GM18868 (cell line): Measurements from ENCODE around the gene CDC73.
"Not testable (repeated sequence)": the region's sequence is repeated elsewhere in the genome, so short reads cannot be mapped to it uniquely, and the experiment has no call there.

Experiments used
- ATAC-seq: cut with Tn5 transposase; IDR thresholded peaks from one replicate; pipeline ENCODE4 v1.9.1; 2021; ENCODE audit warnings: mild to moderate bottlenecking, moderate library complexity; ENCODE audit not compliant: unreplicated experiment

The CDC73 gene

DNA sequence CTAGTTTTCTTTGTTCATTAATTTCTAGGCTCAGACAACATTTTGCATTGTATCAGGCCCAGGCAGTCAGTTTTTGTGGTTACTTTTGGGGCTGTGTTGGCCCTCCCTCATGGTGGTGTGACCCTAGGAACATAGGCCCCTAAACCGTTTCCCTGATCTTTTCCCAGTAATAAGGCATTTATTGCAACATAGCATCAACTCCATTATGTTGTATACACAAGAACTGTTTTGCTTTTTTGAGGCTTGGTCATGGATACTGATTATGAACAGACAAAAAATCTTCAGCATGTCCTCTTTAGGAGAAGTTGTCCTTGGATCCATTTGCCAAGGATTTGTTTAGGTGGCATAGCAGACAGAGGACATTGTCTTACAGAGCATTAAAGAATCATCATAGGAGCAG, 54.3 kb downstream of the CDC73 start:
- ATAC-seq: no peak

DNA sequence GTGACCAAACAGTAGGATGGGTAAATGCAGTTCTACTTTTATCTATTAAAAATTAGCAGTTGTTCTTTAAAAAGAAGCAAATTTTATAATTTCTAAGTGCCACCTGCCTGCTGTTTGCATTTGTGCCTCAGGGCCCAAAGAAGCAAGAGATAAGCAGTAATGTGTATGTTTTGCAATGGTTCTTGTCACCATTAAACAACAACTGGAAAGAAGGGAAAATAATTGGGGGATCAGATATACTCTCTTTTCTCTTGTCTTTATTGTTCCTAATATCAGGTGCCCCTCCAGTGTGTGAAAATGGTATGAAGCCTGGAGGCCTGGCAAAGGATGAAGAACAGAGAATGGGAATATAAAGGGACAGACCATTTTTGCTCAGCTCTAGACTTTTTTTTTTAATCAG, 55.0 kb downstream of the CDC73 start:
- ATAC-seq: no peak

DNA sequence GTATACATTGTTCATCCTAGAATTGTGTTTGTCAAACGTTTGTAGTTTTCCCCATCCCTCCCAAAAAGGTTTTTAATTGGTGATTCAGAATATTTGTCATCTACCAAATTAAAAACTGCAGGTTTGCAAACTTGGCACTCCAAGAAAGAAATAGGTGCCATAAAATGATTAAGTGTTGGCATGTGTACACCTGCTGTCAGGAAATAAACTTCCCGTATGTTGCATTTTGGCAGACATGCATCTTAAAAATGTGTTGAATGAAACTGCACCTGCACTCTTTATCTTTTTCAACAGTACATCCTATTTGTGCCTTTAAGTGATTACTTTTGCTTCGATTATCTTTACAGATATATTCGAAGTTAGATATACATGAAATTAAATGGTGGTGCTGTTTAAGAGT, 57.3 kb downstream of the CDC73 start:
- no peak for ATAC-seq

DNA sequence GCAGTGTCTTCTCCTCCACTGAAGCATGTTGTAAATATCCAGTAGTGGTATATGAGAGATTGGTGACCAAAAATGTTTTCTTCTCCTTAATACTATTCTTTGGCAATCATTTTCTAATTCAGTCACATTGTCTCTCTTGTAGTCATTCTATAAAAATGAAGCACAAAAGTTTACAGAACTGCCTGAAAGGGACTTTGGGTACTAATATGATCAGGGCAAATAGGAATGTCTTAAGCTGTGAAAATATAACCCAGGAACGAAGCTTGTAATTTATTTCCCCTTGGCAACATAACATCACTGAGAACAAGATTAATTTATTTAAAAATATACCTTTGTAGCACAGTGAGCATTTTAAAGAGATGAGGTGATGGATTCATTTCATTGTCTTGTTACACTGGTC, 59.7 kb downstream of the CDC73 start:
- no peak for ATAC-seq

DNA sequence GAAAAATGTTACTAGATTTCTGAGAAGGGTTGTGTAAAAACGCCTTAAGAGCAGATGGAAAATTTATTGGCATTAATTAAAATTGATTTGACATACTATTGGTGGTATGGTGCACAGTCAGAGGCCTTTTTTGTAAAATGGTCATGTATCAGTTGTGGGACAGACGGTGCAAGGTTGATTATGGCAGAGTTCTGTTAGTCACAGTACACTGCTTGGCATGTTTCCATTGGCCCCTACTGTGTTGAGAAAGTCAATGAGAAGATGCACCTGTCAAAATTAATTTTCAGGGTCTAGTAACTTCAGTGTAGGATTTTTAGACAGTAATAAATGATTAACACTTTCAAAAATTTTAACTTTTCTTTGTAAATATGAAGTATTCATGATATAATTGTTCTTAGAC, 60.2 kb downstream of the CDC73 start:
- ATAC-seq: no peak

DNA sequence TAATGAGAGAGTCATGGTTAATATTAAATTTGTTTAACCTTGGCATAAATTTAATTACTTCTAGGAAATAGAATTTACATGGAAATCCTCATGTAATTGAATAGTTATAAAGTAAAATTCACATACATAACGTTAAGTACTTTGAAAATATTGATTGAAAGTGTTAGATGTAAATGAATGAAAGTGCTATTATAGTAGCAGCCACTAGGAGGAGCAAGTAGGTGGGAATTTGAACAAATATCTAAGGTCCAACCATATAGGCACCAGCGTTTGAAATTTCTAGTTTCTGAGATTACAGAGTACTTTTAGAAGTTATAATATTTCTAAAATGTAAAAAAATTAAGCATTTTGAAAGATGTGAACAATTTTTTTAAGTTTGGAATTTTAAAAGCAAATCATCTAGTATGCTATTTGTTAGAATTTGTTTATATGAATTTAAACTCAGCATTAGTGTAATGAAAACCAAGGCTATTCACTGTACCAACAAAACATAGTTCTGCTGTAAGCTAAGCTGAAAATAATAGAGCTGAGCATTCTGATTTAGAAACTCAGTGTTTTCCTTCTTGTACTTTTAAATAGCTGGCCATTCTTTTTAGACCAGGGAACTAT, 61.3 kb downstream of the CDC73 start:
- ATAC-seq: peak; percentile 71

GRCh38 chr1:193184776-193185175, 62.9 kb downstream of the CDC73 start:
- ATAC-seq: no peak

DNA sequence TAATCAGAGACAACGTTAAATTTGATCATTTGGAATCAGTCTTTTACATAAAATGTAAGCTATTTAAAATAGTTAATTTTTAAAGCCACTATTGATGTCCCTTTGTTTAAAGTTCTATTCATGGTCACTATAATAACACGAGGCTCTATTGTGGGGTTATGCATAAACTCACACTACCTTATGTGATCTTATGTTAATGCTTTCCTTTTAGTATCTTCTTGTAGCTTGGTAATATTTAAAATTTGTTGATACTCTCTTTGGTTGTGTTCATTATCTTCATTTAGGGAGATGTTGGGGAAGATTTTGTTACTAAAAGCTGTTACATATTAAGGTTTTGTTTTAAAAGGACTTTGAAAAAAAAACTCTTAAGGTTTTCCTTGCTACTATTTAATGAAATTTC, 63.4 kb downstream of the CDC73 start:
- no peak for ATAC-seq

GRCh38 chr1:193185901-193186731, 64.3 kb downstream of the CDC73 start, which contains the start of gene B3GALT2:
B3GALT2 (minus strand) TSS chr1:193186613; CDS start chr1:193181562, 5,051 bp downstream.
- ATAC-seq: peak; percentile 45

DNA sequence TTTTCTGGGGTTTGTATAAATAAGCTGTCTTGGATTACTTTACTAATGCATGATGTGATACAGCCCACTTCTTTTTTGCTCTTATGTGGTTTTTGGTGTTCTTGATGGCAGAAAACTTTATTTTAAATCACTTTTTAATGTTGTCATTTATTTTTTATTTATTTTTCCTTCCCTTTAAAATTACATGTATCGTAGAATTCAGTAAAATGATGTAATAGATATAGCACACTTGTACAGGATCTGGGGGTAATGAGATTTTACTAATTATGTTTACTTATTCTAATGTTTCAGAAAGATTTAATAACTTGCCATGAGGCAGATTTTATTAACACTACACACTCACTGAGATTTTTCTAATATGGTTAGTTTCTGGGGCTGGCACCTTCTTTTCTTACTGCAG, 65.3 kb downstream of the CDC73 start:
- ATAC-seq: no peak

DNA sequence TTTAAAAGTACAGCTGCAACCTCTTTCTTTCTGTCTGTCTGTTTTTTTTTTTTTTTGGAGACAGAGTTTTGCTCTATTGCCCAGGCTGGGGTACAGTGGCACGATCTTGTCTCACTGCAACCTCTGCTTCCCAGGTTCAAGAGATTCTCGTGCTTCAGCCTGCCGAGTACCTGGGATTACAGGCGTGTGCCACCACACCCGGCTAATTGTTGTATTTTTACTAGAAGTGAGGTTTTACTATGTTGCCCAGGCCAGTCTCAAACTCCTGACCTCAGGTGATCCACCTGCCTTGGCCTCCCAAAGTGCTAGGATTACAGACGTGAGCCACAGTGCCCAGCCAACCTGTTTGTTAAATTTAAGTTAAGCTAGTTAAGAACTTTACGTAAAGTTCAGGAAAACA, 67.1 kb downstream of the CDC73 start:
- ATAC-seq: not testable (repeated sequence)

DNA sequence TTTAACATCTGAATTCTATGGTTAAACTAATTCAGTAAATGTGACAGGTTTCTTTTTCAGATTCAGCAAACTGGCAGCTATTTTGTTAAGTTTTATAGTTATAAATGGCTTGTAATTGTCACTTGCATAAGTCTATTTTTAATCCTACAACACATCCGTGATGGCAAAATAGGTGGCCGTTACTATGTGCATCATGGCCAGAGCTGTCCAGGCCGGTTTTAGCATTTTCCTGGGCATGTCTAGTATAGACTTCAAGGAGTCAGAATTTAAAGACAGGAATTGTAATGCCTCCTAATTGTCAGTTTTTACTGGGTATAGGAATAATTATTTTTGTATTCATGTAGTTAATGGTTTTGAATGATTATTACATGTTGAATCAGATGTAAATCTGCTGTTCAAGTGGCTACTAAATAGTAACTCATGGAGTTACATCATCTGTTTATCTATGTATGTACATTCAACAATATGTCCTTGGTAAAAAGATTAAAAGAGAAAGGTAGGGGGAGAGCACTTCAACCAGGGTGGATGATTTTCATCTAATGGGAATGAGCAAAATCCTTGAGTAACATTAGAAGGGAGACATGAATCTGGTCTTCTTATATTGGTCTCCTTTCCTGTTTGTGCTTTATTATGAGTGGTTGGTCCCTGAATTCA, 67.7 kb downstream of the CDC73 start:
- ATAC-seq: no peak

DNA sequence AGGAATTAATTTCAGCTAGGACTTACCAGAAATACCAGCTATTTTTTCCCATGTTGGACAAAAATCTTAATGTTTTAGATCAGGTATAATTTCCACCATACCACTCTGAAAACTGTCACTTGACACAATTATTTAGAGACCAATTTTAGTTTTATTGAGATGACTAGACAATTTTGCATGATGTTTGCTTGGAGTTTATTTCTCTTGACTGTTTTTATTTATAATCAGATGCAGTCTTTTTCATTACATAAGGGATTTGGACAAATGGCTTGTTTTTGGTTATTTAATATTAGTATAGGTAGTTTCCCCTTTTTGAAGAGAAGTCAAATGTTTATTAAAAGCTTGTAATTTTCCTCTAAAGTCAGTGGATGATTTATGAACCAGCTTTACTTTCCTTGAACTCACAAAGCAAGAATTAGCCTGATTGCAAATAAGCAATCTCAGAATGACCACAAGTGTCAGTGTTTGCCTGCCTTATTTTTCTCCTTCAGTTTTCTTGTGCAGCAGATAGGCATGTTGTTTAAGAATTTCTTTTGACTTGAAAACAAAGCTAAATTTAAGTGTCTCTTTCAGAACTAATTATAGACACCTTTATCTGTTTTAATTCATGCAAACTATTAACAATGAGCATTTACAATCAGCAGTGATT, 68.4 kb downstream of the CDC73 start:
- no peak for ATAC-seq

DNA sequence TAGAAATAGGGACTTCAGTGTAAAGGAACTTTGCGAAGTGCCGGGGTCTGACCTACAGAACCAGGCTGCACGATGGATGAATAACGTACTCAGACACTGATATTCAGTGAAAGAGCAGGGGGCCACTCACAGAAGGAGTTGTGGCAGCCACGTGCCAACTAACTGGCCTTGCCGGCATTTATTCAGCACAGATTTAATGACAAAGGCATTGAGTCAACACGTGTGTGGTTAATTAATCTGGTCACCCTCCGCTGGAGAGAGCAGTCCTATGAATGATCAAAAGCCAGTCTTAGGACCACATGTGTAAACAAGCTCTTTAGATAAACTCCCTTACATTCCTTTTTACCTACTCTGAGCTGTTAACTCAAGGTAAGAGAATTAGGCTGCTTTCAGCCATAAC, 70.8 kb downstream of the CDC73 start:
- no peak for ATAC-seq

GRCh38 chr1:193199940-193200339, 78.1 kb downstream of the CDC73 start:
- ATAC-seq: no peak

- ATAC-seq: no peak
Observed at GRCh38 chr1:193201021-193201420, 79.2 kb downstream of the CDC73 start.

GRCh38 chr1:193210996-193211395, 89.2 kb downstream of the CDC73 start:
- no peak for ATAC-seq

- peak; percentile 86 for ATAC-seq
Observed at GRCh38 chr1:193211539-193211938, 89.7 kb downstream of the CDC73 start.

DNA sequence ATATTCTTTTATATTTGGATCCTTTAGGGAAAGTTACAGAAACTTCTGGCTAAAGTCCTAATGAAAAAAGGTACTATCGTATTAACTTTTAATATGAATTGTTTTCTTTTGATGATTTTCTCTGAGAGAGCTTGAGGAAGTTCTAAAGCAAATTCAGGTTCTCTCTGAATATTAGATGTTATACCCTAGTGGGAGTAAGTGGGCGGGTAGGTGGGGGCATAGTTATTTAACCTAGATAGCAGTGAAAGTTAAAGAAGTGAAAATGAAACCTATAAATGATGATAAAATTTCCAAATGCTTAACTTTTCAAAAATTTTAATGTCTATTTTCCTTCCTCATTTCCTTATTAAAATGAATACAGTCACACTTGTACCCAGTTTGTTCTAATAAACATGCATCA, 90.8 kb downstream of the CDC73 start:
- ATAC-seq: no peak

DNA sequence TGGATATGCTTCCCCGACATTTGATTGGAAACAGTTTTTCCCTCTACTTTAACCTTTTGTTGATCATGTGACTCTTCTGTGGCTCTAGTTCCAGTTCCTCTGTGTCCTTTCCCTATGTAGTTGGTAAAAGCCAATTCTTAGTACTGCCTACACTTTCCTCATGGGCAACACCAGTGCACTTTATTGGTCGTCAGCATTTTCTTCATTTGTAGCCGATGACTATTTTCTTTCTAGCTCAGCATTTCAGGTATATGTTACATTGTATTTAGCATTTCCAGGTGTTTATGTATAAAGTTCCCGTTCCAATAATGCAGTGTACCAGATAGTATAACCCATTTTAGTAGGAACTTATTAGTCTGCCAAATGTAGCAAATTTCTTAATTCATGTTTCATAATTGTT, 92.2 kb downstream of the CDC73 start:
- ATAC-seq: no peak

DNA sequence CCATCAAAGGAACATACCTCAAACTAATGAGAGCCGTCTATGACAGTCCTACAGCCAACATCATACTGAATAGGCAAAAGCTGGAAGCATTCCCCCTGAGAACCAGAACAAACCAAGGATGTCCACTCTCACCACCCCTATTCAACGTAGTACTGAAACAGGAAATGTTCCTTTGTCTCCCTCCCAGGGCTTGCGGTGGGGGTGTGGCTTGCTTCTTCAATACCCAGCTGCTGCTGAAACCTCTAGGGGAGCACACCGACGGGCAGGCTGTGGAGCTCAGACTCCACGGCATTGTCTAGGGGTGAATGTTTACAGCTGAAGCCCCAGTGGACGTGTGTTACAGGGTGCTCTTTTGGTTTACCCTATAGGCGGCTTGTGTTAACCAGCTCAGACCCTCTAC, 95.1 kb downstream of the CDC73 start:
- peak; percentile 81 for ATAC-seq

- ATAC-seq: no peak
Observed at GRCh38 chr1:193219391-193219790, 97.6 kb downstream of the CDC73 start.
